Measurements from ENCODE around the gene PTPRN2.

The PTPRN2 gene

GRCh38 chr7:157603005-157603404 lies 984.6 kb downstream of the PTPRN2 start:
- no peak for DNase-seq (ENCODE audit: low read depth)
- no peak for TF ChIP-seq CTCF (IDR thresholded peaks at IDR 0.05; ENCODE audit: low read depth, low read length)
- TF ChIP-seq, protein P1, sequence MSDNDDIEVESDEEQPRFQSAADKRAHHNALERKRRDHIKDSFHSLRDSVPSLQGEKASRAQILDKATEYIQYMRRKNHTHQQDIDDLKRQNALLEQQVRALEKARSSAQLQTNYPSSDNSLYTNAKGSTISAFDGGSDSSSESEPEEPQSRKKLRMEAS (IDR thresholded peaks at IDR 0.05; ENCODE audit: low read depth, low read length) = no peak
- no peak for TF ChIP-seq POLR2A (IDR thresholded peaks at IDR 0.05; ENCODE audit: extremely low read depth, insufficient read length)
- TF ChIP-seq MYC (IDR thresholded peaks at IDR 0.05; ENCODE audit: low read depth, low read length) = no peak
- H3K4me3 ChIP-seq (ENCODE audit: low read depth, low read length) = no peak overlapping the region

GRCh38 chr7:157602581-157602980 lies 985.0 kb downstream of the PTPRN2 start:
- no peak for DNase-seq (ENCODE audit: low read depth)
- TF ChIP-seq MYC (IDR thresholded peaks at IDR 0.05; ENCODE audit: low read depth, low read length) (no peak), POLR2A (IDR thresholded peaks at IDR 0.05; ENCODE audit: extremely low read depth, insufficient read length) (no peak), CTCF (IDR thresholded peaks at IDR 0.05; ENCODE audit: low read depth, low read length) (no peak)
- TF ChIP-seq, protein P1 (IDR thresholded peaks at IDR 0.05; ENCODE audit: low read depth, low read length) = no peak
- H3K4me3 ChIP-seq (ENCODE audit: low read depth, low read length) = no peak overlapping the region

DNA sequence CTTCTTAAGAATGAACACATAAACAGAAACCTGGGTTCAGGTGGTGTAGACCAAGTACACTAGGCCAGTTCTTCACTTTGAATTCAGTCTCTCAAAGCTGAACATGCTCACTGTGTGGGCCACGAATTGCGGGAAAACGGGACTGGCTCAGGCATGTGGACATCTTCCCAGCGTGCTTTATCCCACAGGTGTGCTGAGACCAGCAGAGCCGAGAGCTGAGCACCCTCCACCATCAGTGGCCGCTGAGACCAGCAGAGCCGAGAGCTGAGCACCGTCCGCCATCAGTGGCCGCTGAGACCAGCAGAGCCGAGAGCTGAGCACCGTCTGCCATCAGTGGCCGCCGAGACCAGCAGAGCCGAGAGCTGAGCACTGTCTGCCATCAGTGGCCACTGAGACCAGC lies 985.5 kb downstream of the PTPRN2 start:
- TF ChIP-seq, protein P1 (IDR thresholded peaks at IDR 0.05; ENCODE audit: low read depth, low read length) = no peak
- TF ChIP-seq CTCF (IDR thresholded peaks at IDR 0.05; ENCODE audit: low read depth, low read length) (no peak), POLR2A (IDR thresholded peaks at IDR 0.05; ENCODE audit: extremely low read depth, insufficient read length) (no peak), MYC (IDR thresholded peaks at IDR 0.05; ENCODE audit: low read depth, low read length) (no peak)
- DNase-seq (ENCODE audit: low read depth) = no peak
- no peak overlapping the region for H3K4me3 ChIP-seq (ENCODE audit: low read depth, low read length)

- TF ChIP-seq POLR2A (IDR thresholded peaks at IDR 0.05; ENCODE audit: extremely low read depth, insufficient read length) (no peak), MYC (IDR thresholded peaks at IDR 0.05; ENCODE audit: low read depth, low read length) (no peak), CTCF (IDR thresholded peaks at IDR 0.05; ENCODE audit: low read depth, low read length) (no peak)
- TF ChIP-seq, protein P1 (IDR thresholded peaks at IDR 0.05; ENCODE audit: low read depth, low read length) = no peak
- no peak overlapping the region for H3K4me3 ChIP-seq (ENCODE audit: low read depth, low read length)
- DNase-seq (ENCODE audit: low read depth) = no peak
These were observed 986.1 kb downstream of the PTPRN2 start for GRCh38 chr7:157601530-157601929.

- no peak for DNase-seq (ENCODE audit: low read depth)
- no peak for TF ChIP-seq POLR2A (IDR thresholded peaks at IDR 0.05; ENCODE audit: extremely low read depth, insufficient read length)
- TF ChIP-seq, protein P1 (IDR thresholded peaks at IDR 0.05; ENCODE audit: low read depth, low read length) = no peak
- TF ChIP-seq MYC (IDR thresholded peaks at IDR 0.05; ENCODE audit: low read depth, low read length) = no peak
- TF ChIP-seq CTCF (IDR thresholded peaks at IDR 0.05; ENCODE audit: low read depth, low read length) = no peak
- no peak overlapping the region for H3K4me3 ChIP-seq (ENCODE audit: low read depth, low read length)
These were observed 988.1 kb downstream of the PTPRN2 start for GRCh38 chr7:157599491-157599890.

DNA sequence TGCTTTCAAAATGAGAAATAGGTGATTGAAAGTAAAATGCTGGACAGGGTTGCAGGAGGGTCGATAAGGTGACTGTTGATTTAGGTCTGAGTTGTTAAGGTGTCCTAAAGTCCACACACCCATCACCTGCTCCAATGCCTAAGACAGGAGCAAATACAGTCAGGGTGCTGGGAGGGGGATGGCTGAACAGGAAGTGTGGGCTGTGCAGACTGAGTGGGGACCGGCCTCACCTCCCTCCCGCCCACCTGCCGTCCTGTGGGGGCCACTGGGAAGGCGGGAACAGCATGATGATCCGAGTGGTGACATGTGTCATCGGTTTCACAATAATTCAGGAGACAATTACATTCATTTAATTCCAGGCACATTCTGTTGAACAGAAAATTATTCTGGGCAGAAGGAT lies 990.1 kb downstream of the PTPRN2 start:
- TF ChIP-seq MYC (IDR thresholded peaks at IDR 0.05; ENCODE audit: low read depth, low read length) (no peak), CTCF (IDR thresholded peaks at IDR 0.05; ENCODE audit: low read depth, low read length) (no peak)
- TF ChIP-seq, protein P1 (IDR thresholded peaks at IDR 0.05; ENCODE audit: low read depth, low read length) = no peak
- no peak overlapping the region for H3K4me3 ChIP-seq (ENCODE audit: low read depth, low read length)

More for the DNA sequence above, 990.1 kb downstream of the PTPRN2 start:
- DNase-seq (ENCODE audit: low read depth) = peak; percentile 41
